GM19193 (cell line): ENCODE data around the gene ZNF518A.
A peak's percentile ranks its signal among the peaks of the same experiment; 100 is the strongest.

Experiments used
- POLR2A ChIP-seq: IDR thresholded peaks from 4 replicates; pipeline ENCODE4 v1.6.1; 2011; ENCODE audit not compliant: insufficient read depth, insufficient read length; ENCODE audit errors: extremely low read depth

ZNF518A gene

GRCh38 chr10:96188421-96188820, 58.3 kb downstream of the ZNF518A start:
- TF ChIP-seq POLR2A = no peak

- peak; percentile 25 for TF ChIP-seq POLR2A
Measured at GRCh38 chr10:96188916-96189315, 58.8 kb downstream of the ZNF518A start.

GRCh38 chr10:96201525-96201924, 71.4 kb downstream of the ZNF518A start:
- no peak for TF ChIP-seq POLR2A

GRCh38 chr10:96205580-96205979, 75.5 kb downstream of the ZNF518A start:
- TF ChIP-seq POLR2A = no peak

DNA sequence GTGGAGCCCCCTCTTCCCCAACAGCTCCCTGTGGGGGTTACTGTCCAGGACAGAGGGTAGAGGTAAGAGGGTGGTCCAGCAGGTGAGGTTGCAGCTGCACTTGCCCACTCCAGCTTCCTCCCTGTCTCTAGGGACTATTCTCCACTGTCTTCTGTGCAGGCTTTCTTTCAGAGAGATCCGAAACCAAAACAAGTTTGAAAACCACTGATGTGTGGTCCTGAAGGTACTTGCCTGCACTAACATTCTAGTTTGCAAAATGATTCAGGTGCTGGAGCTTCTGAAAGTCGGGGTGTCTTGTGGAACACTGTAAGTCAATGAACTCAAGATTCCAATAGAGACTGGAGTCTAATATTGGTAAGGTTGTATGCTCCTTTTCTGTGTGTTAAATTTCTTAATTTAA, 78.2 kb downstream of the ZNF518A start:
- TF ChIP-seq POLR2A = no peak

DNA sequence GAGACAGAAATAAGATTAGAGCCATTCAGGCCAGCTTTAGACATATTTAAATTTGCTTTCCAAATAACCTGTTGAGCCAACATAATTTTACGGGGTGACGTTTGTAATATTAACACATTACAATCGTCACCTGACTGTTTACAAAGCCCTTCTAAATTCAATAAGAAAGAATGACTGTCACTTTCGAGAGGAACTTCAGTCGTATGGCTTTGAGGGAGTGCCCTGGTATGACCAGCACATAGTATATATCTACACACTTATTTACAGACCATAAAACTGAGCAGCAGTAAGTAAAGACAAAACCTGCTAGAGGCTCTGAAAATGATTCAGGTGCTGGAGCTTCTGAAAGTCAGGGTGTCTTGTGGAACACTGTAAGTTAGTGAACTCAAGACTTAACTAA, 78.8 kb downstream of the ZNF518A start:
- TF ChIP-seq POLR2A = no peak

GRCh38 chr10:96211764-96212163, 81.7 kb downstream of the ZNF518A start:
- no peak for TF ChIP-seq POLR2A

DNA sequence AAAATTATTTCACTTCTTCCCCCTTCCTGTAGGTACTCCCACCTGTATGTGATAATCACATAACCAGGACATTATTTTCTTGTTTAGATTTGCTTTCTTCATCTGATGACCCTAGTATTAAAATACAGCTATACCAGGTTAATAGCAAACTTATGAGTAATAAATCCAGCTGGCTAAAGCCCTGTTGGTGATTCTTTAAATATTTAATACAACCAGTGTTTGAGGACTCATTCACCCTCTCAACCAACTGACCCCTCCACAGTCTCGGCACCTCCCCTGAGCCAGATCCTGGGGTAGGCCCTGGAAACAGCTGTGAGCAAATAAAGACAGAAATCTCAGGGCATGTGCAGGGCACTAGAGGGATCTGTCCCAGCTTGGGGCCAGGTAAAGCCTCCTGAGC, 82.8 kb downstream of the ZNF518A start:
- no peak for TF ChIP-seq POLR2A
